SK-N-SH treated with all-trans-retinoic acid at 6 μM for 48 hours (cell line): ENCODE measurements around the gene SNX21.

Experiments used
- ATAC-seq: fragments of 200-7000 bp; cut with Tn5 transposase; 3 replicates; pipeline ENCODE4 v1.9.1; 2020; ENCODE audit warnings: mild to moderate bottlenecking, moderate library complexity
- ARNTL ChIP-seq: fragments of 450-650 bp; formaldehyde crosslinking; IDR thresholded peaks from 2 replicates; pipeline ENCODE4 v1.5.0; 2020; ENCODE audit warnings: low read depth, mild to moderate bottlenecking, moderate library complexity, borderline replicate concordance
- BACH2 ChIP-seq: fragments of 250-450 bp; sonication (Bioruptor Pico); IDR thresholded peaks from 2 replicates; pipeline ENCODE4 v1.9.0; 2021; ENCODE audit warnings: mild to moderate bottlenecking, borderline replicate concordance
- CSDC2 ChIP-seq: fragments of 250-450 bp; sonication (Bioruptor Pico); IDR thresholded peaks from 2 replicates; pipeline ENCODE4 v1.5.0; 2020; ENCODE audit warnings: mild to moderate bottlenecking, moderate library complexity
- ESRRG ChIP-seq: fragments of 250-450 bp; sonication (Bioruptor Pico); IDR thresholded peaks from 2 replicates; pipeline ENCODE4 v1.6.1; 2021; ENCODE audit warnings: mild to moderate bottlenecking
- GLIS3 ChIP-seq: fragments of 250-450 bp; sonication (Bioruptor Pico); IDR thresholded peaks from 2 replicates; pipeline ENCODE4 v1.5.0; 2020; ENCODE audit warnings: mild to moderate bottlenecking, moderate library complexity
- ISL1 ChIP-seq: fragments of 250-450 bp; sonication (Bioruptor Pico); IDR thresholded peaks from 2 replicates; pipeline ENCODE4 v2.1.2; 2022; ENCODE audit warnings: mild to moderate bottlenecking, moderate library complexity
- OSR1 ChIP-seq: fragments of 250-450 bp; sonication (Bioruptor Pico); IDR thresholded peaks from 2 replicates; pipeline ENCODE4 v1.8.0; 2022; ENCODE audit warnings: moderate library complexity, mild to moderate bottlenecking, inconsistent platforms
- PPARA ChIP-seq: fragments of 250-450 bp; sonication (Bioruptor Pico); IDR thresholded peaks from 2 replicates; pipeline ENCODE4 v1.5.0; 2020; ENCODE audit warnings: mild to moderate bottlenecking, borderline replicate concordance
- RARB ChIP-seq: fragments of 250-450 bp; sonication (Bioruptor Pico); IDR thresholded peaks from 2 replicates; pipeline ENCODE4 v1.8.0; 2021; ENCODE audit warnings: mild to moderate bottlenecking, moderate library complexity
- SNAI2 ChIP-seq: fragments of 250-450 bp; sonication (Bioruptor Pico); IDR thresholded peaks from 2 replicates; pipeline ENCODE4 v1.5.0; 2020; ENCODE audit warnings: mild to moderate bottlenecking, moderate library complexity
- TCF4 ChIP-seq: fragments of 250-450 bp; sonication (Bioruptor Pico); IDR thresholded peaks from 2 replicates; pipeline ENCODE4 v1.8.0; 2021; ENCODE audit warnings: mild to moderate bottlenecking, moderate library complexity, borderline replicate concordance
- TOX ChIP-seq: fragments of 250-450 bp; sonication (Bioruptor Pico); IDR thresholded peaks from 2 replicates; pipeline ENCODE4 v1.8.0; 2021; ENCODE audit warnings: mild to moderate bottlenecking, moderate library complexity, borderline replicate concordance
- ZFP3 ChIP-seq: fragments of 250-450 bp; sonication (Bioruptor Pico); IDR thresholded peaks from 2 replicates; pipeline ENCODE4 v1.5.0; 2020; ENCODE audit warnings: mild to moderate bottlenecking, moderate library complexity
- ZFP30 ChIP-seq: fragments of 450-650 bp; formaldehyde crosslinking; IDR thresholded peaks from 2 replicates; pipeline ENCODE4 v1.5.0; 2022; ENCODE audit warnings: mild to moderate bottlenecking, moderate library complexity
- ZNF565 ChIP-seq: fragments of 450-650 bp; formaldehyde crosslinking; conservative IDR thresholded peaks from 2 replicates; pipeline ENCODE4 v1.5.0; 2020; ENCODE audit warnings: low read depth, mild to moderate bottlenecking, moderate library complexity
- ZNF70 ChIP-seq: fragments of 450-650 bp; formaldehyde crosslinking; IDR thresholded peaks from 2 replicates; pipeline ENCODE4 v1.5.0; 2020; ENCODE audit warnings: mild to moderate bottlenecking, moderate library complexity
- ZNF8 ChIP-seq: fragments of 450-650 bp; formaldehyde crosslinking; IDR thresholded peaks from 2 replicates; pipeline ENCODE4 v1.5.0; 2020; ENCODE audit warnings: mild to moderate bottlenecking, moderate library complexity
- TF ChIP-seq, protein P1 (sequence below): fragments of 250-450 bp; sonication (Bioruptor Pico); IDR thresholded peaks from 2 replicates; pipeline ENCODE4 v1.8.0; 2020; ENCODE audit warnings: mild to moderate bottlenecking, moderate library complexity, borderline replicate concordance
- TF ChIP-seq, protein P2 (sequence below): fragments of 250-450 bp; sonication (Bioruptor Pico); IDR thresholded peaks from 2 replicates; pipeline ENCODE4 v1.8.0; 2021; ENCODE audit warnings: low read depth, mild to moderate bottlenecking, moderate library complexity, borderline replicate concordance
- TF ChIP-seq, protein P3 (sequence below): fragments of 250-450 bp; sonication (Bioruptor Pico); IDR thresholded peaks from 2 replicates; pipeline ENCODE4 v1.5.1; 2021; ENCODE audit warnings: mild to moderate bottlenecking, moderate library complexity
- TF ChIP-seq, protein P4 (sequence below): fragments of 250-450 bp; sonication (Bioruptor Pico); IDR thresholded peaks from 2 replicates; pipeline ENCODE4 v1.5.0; 2020; ENCODE audit warnings: mild to moderate bottlenecking, moderate library complexity
- TF ChIP-seq, protein P5 (sequence below): fragments of 250-450 bp; sonication (Bioruptor Pico); IDR thresholded peaks from 2 replicates; pipeline ENCODE4 v1.5.1; 2020; ENCODE audit warnings: low read depth, mild to moderate bottlenecking, moderate library complexity

SNX21 gene

DNA sequence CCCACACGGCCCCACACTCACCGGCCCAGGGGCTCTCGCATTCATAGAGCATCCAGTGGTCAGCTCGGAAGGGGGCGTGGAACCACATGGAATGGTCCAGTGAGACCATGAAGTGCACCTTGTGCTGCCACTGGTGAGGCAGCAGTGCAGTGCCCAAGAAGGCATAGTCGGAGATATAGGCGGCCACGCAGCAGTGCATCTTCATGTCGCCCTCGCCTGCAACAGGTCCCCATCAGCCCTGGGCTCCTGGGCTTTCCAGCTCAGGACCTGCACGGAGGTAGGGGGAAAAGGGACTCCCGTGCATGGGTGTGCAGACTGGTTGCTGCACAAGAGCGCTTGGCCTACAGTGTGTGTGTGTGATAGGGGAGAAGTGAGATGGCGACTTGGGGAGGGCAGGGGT lies 9.9 kb downstream of the SNX21 start:
- TF ChIP-seq, protein P1, sequence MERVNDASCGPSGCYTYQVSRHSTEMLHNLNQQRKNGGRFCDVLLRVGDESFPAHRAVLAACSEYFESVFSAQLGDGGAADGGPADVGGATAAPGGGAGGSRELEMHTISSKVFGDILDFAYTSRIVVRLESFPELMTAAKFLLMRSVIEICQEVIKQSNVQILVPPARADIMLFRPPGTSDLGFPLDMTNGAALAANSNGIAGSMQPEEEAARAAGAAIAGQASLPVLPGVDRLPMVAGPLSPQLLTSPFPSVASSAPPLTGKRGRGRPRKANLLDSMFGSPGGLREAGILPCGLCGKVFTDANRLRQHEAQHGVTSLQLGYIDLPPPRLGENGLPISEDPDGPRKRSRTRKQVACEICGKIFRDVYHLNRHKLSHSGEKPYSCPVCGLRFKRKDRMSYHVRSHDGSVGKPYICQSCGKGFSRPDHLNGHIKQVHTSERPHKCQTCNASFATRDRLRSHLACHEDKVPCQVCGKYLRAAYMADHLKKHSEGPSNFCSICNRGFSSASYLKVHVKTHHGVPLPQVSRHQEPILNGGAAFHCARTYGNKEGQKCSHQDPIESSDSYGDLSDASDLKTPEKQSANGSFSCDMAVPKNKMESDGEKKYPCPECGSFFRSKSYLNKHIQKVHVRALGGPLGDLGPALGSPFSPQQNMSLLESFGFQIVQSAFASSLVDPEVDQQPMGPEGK (CRISPR knock-in tag), result no peak
- TF ChIP-seq GLIS3 (CRISPR knock-in tag) (no peak), SNAI2 (CRISPR knock-in tag) (no peak), ZNF8 (CRISPR knock-in tag) (no peak), OSR1 (CRISPR knock-in tag) (no peak), RARB (no peak), TOX (CRISPR knock-in tag) (no peak), ISL1 (CRISPR knock-in tag) (no peak), ZFP3 (no peak), PPARA (CRISPR knock-in tag) (no peak), ZNF70 (CRISPR knock-in tag) (no peak), ZFP30 (no peak), TCF4 (CRISPR knock-in tag) (no peak), ESRRG (CRISPR knock-in tag) (no peak), BACH2 (CRISPR knock-in tag) (no peak), ZNF565 (CRISPR knock-in tag) (no peak)
- TF ChIP-seq, protein P2, sequence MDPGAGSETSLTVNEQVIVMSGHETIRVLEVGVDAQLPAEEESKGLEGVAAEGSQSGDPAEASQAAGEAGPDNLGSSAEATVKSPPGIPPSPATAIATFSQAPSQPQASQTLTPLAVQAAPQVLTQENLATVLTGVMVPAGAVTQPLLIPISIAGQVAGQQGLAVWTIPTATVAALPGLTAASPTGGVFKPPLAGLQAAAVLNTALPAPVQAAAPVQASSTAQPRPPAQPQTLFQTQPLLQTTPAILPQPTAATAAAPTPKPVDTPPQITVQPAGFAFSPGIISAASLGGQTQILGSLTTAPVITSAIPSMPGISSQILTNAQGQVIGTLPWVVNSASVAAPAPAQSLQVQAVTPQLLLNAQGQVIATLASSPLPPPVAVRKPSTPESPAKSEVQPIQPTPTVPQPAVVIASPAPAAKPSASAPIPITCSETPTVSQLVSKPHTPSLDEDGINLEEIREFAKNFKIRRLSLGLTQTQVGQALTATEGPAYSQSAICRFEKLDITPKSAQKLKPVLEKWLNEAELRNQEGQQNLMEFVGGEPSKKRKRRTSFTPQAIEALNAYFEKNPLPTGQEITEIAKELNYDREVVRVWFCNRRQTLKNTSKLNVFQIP (CRISPR knock-in tag), result no peak
- TF ChIP-seq, protein P3, sequence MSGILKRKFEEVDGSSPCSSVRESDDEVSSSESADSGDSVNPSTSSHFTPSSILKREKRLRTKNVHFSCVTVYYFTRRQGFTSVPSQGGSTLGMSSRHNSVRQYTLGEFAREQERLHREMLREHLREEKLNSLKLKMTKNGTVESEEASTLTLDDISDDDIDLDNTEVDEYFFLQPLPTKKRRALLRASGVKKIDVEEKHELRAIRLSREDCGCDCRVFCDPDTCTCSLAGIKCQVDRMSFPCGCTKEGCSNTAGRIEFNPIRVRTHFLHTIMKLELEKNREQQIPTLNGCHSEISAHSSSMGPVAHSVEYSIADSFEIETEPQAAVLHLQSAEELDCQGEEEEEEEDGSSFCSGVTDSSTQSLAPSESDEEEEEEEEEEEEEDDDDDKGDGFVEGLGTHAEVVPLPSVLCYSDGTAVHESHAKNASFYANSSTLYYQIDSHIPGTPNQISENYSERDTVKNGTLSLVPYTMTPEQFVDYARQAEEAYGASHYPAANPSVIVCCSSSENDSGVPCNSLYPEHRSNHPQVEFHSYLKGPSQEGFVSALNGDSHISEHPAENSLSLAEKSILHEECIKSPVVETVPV (CRISPR knock-in tag), result no peak
- TF ChIP-seq, protein P4, sequence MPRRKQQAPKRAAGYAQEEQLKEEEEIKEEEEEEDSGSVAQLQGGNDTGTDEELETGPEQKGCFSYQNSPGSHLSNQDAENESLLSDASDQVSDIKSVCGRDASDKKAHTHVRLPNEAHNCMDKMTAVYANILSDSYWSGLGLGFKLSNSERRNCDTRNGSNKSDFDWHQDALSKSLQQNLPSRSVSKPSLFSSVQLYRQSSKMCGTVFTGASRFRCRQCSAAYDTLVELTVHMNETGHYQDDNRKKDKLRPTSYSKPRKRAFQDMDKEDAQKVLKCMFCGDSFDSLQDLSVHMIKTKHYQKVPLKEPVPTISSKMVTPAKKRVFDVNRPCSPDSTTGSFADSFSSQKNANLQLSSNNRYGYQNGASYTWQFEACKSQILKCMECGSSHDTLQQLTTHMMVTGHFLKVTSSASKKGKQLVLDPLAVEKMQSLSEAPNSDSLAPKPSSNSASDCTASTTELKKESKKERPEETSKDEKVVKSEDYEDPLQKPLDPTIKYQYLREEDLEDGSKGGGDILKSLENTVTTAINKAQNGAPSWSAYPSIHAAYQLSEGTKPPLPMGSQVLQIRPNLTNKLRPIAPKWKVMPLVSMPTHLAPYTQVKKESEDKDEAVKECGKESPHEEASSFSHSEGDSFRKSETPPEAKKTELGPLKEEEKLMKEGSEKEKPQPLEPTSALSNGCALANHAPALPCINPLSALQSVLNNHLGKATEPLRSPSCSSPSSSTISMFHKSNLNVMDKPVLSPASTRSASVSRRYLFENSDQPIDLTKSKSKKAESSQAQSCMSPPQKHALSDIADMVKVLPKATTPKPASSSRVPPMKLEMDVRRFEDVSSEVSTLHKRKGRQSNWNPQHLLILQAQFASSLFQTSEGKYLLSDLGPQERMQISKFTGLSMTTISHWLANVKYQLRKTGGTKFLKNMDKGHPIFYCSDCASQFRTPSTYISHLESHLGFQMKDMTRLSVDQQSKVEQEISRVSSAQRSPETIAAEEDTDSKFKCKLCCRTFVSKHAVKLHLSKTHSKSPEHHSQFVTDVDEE, result no peak
- TF ChIP-seq, protein P5, sequence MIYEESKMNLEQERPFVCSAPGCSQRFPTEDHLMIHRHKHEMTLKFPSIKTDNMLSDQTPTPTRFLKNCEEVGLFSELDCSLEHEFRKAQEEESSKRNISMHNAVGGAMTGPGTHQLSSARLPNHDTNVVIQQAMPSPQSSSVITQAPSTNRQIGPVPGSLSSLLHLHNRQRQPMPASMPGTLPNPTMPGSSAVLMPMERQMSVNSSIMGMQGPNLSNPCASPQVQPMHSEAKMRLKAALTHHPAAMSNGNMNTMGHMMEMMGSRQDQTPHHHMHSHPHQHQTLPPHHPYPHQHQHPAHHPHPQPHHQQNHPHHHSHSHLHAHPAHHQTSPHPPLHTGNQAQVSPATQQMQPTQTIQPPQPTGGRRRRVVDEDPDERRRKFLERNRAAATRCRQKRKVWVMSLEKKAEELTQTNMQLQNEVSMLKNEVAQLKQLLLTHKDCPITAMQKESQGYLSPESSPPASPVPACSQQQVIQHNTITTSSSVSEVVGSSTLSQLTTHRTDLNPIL (CRISPR knock-in tag), result no peak
- ATAC-seq, result no peak; the same call in 2 of the 3 replicates

DNA sequence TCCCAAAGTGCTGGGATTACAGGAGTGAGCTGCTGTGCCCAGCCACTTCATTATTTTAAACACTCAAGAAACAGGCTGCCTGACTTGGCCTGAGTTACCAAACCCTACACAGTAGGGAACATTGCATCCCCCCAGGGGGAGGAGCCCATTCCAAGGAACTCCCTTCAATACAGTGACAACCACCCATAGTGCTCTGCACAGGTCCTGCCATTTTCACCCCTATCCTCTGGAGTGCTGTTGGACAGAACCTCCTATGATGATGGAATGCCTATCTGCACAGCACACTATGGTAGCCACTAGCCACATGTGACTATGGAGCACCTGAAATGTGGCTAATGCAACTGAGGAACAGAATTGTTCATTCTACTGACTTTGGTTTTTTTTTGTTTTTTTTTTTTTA lies 11.9 kb downstream of the SNX21 start:
- ATAC-seq, result peak; percentile 13; the same call in 1 of the 3 replicates
- TF ChIP-seq ISL1 (CRISPR knock-in tag), result no peak
- no peak for TF ChIP-seq ARNTL (CRISPR knock-in tag)
- TF ChIP-seq OSR1 (CRISPR knock-in tag), result no peak
- TF ChIP-seq ZNF8 (CRISPR knock-in tag), result no peak
- TF ChIP-seq, protein P2 (CRISPR knock-in tag), result no peak
- TF ChIP-seq ESRRG (CRISPR knock-in tag), result no peak
- TF ChIP-seq BACH2 (CRISPR knock-in tag), result no peak
- TF ChIP-seq CSDC2 (CRISPR knock-in tag), result no peak
- TF ChIP-seq, protein P5 (CRISPR knock-in tag), result no peak
- TF ChIP-seq, protein P3 (CRISPR knock-in tag), result no peak
- TF ChIP-seq, protein P4, result no peak
- no peak for TF ChIP-seq ZNF565 (CRISPR knock-in tag)
